Mucosa of stomach (tissue), 1 donor: Measurements from ENCODE around the gene SLC51A.
"Not testable (repeated sequence)": the region's sequence is repeated elsewhere in the genome, so short reads cannot be mapped to it uniquely, and the experiment has no call there.

Experiments
- H3K27me3 ChIP-seq: one replicate; pipeline ENCODE4 v1.7.0; 2013; ENCODE audit warnings: mild to moderate bottlenecking, low read length; ENCODE audit not compliant: control insufficient read depth, insufficient read depth
- H3K36me3 ChIP-seq: one replicate; pipeline ENCODE4 v1.7.0; 2013; ENCODE audit warnings: low read length; ENCODE audit not compliant: control insufficient read depth, insufficient read depth
- H3K4me1 ChIP-seq: one replicate; pipeline ENCODE4 v1.7.0; 2013; ENCODE audit warnings: mild to moderate bottlenecking, low read length; ENCODE audit not compliant: control insufficient read depth, insufficient read depth
- H3K4me3 ChIP-seq: one replicate; pipeline ENCODE4 v1.7.0; 2013; ENCODE audit warnings: low read length
- H3K9ac ChIP-seq: one replicate; pipeline ENCODE4 v1.7.0; 2013; ENCODE audit warnings: mild to moderate bottlenecking, low read length, moderate library complexity
- H3K9me3 ChIP-seq: one replicate; pipeline ENCODE4 v1.7.0; 2013; ENCODE audit warnings: mild to moderate bottlenecking, low read length, moderate library complexity; ENCODE audit not compliant: control insufficient read depth
- donor health status: Pancreatic carcinoma.

SLC51A gene

GRCh38 chr3:196216089-196216564 is at the start of gene SLC51A:
Gene SLC51A (plus strand): TSS chr3:196216534. CDS start chr3:196216713, 179 bp downstream.
- H3K9me3 ChIP-seq = no peaks in the 10 kb centered on the region
- no peak within 1 kb of the TSS for H3K9ac ChIP-seq
- H3K36me3 ChIP-seq = no peaks in the 10 kb centered on the region
- H3K4me3 ChIP-seq = no peak within 1 kb of the TSS
- H3K27me3 ChIP-seq = peaks cover 26% of the 10 kb centered on the region
- peaks cover 4% of the 10 kb centered on the region for H3K4me1 ChIP-seq

- Histone ChIP-seq H3K4me1 (peaks cover 29% of the 10 kb centered on the region), H3K9ac (no peak overlapping the region), H3K4me3 (no peak overlapping the region), H3K27me3 (no peaks in the 10 kb centered on the region), H3K9me3 (no peaks in the 10 kb centered on the region), H3K36me3 (no peaks in the 10 kb centered on the region)
These were observed 49.6 kb upstream of the SLC51A start for GRCh38 chr3:196166741-196167140.

GRCh38 chr3:196168808-196169391 is 47.4 kb upstream of the SLC51A start:
- Histone ChIP-seq H3K9me3 (no peaks in the 10 kb centered on the region), H3K4me1 (peaks cover 21% of the 10 kb centered on the region), H3K27me3 (no peaks in the 10 kb centered on the region), H3K9ac (peak overlapping the region; percentile 28), H3K4me3 (no peak overlapping the region), H3K36me3 (no peaks in the 10 kb centered on the region)

- no peaks in the 10 kb centered on the region for H3K27me3 ChIP-seq
- H3K4me3 ChIP-seq = no peak overlapping the region
- H3K36me3 ChIP-seq = no peaks in the 10 kb centered on the region
- H3K9ac ChIP-seq = no peak overlapping the region
- H3K9me3 ChIP-seq = no peaks in the 10 kb centered on the region
- peaks cover 12% of the 10 kb centered on the region for H3K4me1 ChIP-seq
These were observed 46.5 kb upstream of the SLC51A start for GRCh38 chr3:196169836-196170240.

- H3K4me3 ChIP-seq, H3K9ac ChIP-seq, H3K4me1 ChIP-seq, H3K36me3 ChIP-seq, H3K9me3 ChIP-seq, H3K27me3 ChIP-seq: not testable (repeated sequence)
These were observed 46.0 kb upstream of the SLC51A start for GRCh38 chr3:196170296-196170695.

GRCh38 chr3:196174652-196175051 is 41.7 kb upstream of the SLC51A start:
- H3K4me1 ChIP-seq = peaks cover 18% of the 10 kb centered on the region
- no peaks in the 10 kb centered on the region for H3K27me3 ChIP-seq
- H3K9ac ChIP-seq = no peak overlapping the region
- H3K4me3 ChIP-seq = no peak overlapping the region
- H3K9me3 ChIP-seq = no peaks in the 10 kb centered on the region
- no peaks in the 10 kb centered on the region for H3K36me3 ChIP-seq

- Histone ChIP-seq H3K9ac (no peak overlapping the region), H3K4me1 (peaks cover 23% of the 10 kb centered on the region), H3K4me3 (no peak overlapping the region), H3K9me3 (no peaks in the 10 kb centered on the region), H3K27me3 (no peaks in the 10 kb centered on the region), H3K36me3 (no peaks in the 10 kb centered on the region)
These were observed 41.2 kb upstream of the SLC51A start for GRCh38 chr3:196175116-196175625.

GRCh38 chr3:196175722-196176121 is 40.6 kb upstream of the SLC51A start:
- Histone ChIP-seq H3K9me3 (no peaks in the 10 kb centered on the region), H3K4me3 (no peak overlapping the region), H3K9ac (no peak overlapping the region), H3K4me1 (peaks cover 23% of the 10 kb centered on the region), H3K27me3 (no peaks in the 10 kb centered on the region), H3K36me3 (no peaks in the 10 kb centered on the region)

- no peaks in the 10 kb centered on the region for H3K27me3 ChIP-seq
- H3K4me1 ChIP-seq = peaks cover 23% of the 10 kb centered on the region
- H3K4me3 ChIP-seq = no peak overlapping the region
- no peak overlapping the region for H3K9ac ChIP-seq
- H3K36me3 ChIP-seq = no peaks in the 10 kb centered on the region
- H3K9me3 ChIP-seq = no peaks in the 10 kb centered on the region
These were observed 38.8 kb upstream of the SLC51A start for GRCh38 chr3:196177567-196177966.

- Histone ChIP-seq H3K9ac (no peak overlapping the region), H3K27me3 (no peaks in the 10 kb centered on the region), H3K36me3 (no peaks in the 10 kb centered on the region), H3K4me3 (no peak overlapping the region), H3K9me3 (no peaks in the 10 kb centered on the region), H3K4me1 (peaks cover 27% of the 10 kb centered on the region)
These were observed 38.4 kb upstream of the SLC51A start for GRCh38 chr3:196177967-196178366.

GRCh38 chr3:196178993-196179379 is 37.3 kb upstream of the SLC51A start:
- H3K4me3 ChIP-seq = no peak overlapping the region
- no peaks in the 10 kb centered on the region for H3K9me3 ChIP-seq
- H3K4me1 ChIP-seq = peaks cover 36% of the 10 kb centered on the region
- H3K27me3 ChIP-seq = no peaks in the 10 kb centered on the region
- H3K9ac ChIP-seq = no peak overlapping the region
- no peaks in the 10 kb centered on the region for H3K36me3 ChIP-seq

GRCh38 chr3:196179380-196180308 is 36.7 kb upstream of the SLC51A start:
- H3K36me3 ChIP-seq = no peaks in the 10 kb centered on the region
- H3K4me3 ChIP-seq = no peak overlapping the region
- no peaks in the 10 kb centered on the region for H3K9me3 ChIP-seq
- H3K9ac ChIP-seq = no peak overlapping the region
- no peaks in the 10 kb centered on the region for H3K27me3 ChIP-seq
- H3K4me1 ChIP-seq = peaks cover 36% of the 10 kb centered on the region
